ENCODE results near the gene MYF5. TPM values are rescaled to one million over a fixed set of nuclear protein-coding genes. Genes with fewer than 3 reads are reported as not detected.
A peak's percentile ranks its signal among the peaks of the same experiment; 100 is the strongest.

Gene MYF5
- total RNA-seq, 1 experiment from 2014 or later: not detected

GRCh38 chr12:80698847-80699542 lies 17.7 kb upstream of the MYF5 start:
- H3K9me3 ChIP-seq (replicated peaks): no peaks in the 10 kb centered on the region
- no peak overlapping the region for H3K4me3 ChIP-seq
- no peak overlapping the region for H3K27ac ChIP-seq
- no peaks in the 10 kb centered on the region for H3K36me3 ChIP-seq
- no peak for DNase-seq
- H3K27me3 ChIP-seq: no peaks in the 10 kb centered on the region
- H3K4me1 ChIP-seq: peaks cover 26% of the 10 kb centered on the region

- H3K9me3 ChIP-seq (replicated peaks): no peaks in the 10 kb centered on the region
- H3K27ac ChIP-seq: no peak overlapping the region
- peaks cover 36% of the 10 kb centered on the region for H3K4me1 ChIP-seq
- no peak overlapping the region for H3K4me3 ChIP-seq
- no peaks in the 10 kb centered on the region for H3K36me3 ChIP-seq
- DNase-seq: no peak
- no peaks in the 10 kb centered on the region for H3K27me3 ChIP-seq
These were observed 16.4 kb upstream of the MYF5 start for GRCh38 chr12:80700327-80700726.

GRCh38 chr12:80701388-80701787 lies 15.3 kb upstream of the MYF5 start:
- Histone ChIP-seq H3K4me1 (peaks cover 36% of the 10 kb centered on the region), H3K4me3 (no peak overlapping the region), H3K27ac (peak overlapping the region; percentile 14; the same call in 1 of the 2 replicates), H3K9me3 (replicated peaks) (no peaks in the 10 kb centered on the region), H3K27me3 (no peaks in the 10 kb centered on the region), H3K36me3 (no peaks in the 10 kb centered on the region)
- peak in 1 of 2 experiments; percentile 46 for DNase-seq

- peak; percentile 72 to 86 for DNase-seq
- Histone ChIP-seq H3K9me3 (replicated peaks) (no peaks in the 10 kb centered on the region), H3K4me3 (peak overlapping the region; percentile 53), H3K27me3 (no peaks in the 10 kb centered on the region), H3K27ac (peak overlapping the region; percentile 87), H3K36me3 (no peaks in the 10 kb centered on the region), H3K4me1 (peaks cover 36% of the 10 kb centered on the region)
These were observed 13.6 kb upstream of the MYF5 start for GRCh38 chr12:80702889-80703805.

GRCh38 chr12:80704420-80704819 lies 12.3 kb upstream of the MYF5 start:
- Histone ChIP-seq H3K4me1 (peaks cover 36% of the 10 kb centered on the region), H3K27me3 (no peaks in the 10 kb centered on the region), H3K27ac (peak overlapping the region; percentile 87), H3K36me3 (no peaks in the 10 kb centered on the region), H3K9me3 (replicated peaks) (no peaks in the 10 kb centered on the region), H3K4me3 (no peak overlapping the region)
- DNase-seq: peak in 1 of 2 experiments; percentile 49

GRCh38 chr12:80707126-80707829 lies 9.4 kb upstream of the MYF5 start, which contains the start of gene MYF6:
Gene MYF6 (plus strand): TSS chr12:80707634. CDS start chr12:80707720, 86 bp downstream.
- no peak for DNase-seq
- no peaks in the 10 kb centered on the region for H3K9me3 ChIP-seq (replicated peaks)
- peaks cover 27% of the 10 kb centered on the region for H3K4me1 ChIP-seq
- H3K4me3 ChIP-seq: no peak within 1 kb of the TSS
- H3K27me3 ChIP-seq: no peaks in the 10 kb centered on the region
- no peak within 1 kb of the TSS for H3K27ac ChIP-seq
- H3K36me3 ChIP-seq: no peaks in the 10 kb centered on the region

- Histone ChIP-seq H3K4me3 (no peak overlapping the region), H3K27me3 (no peaks in the 10 kb centered on the region), H3K4me1 (peaks cover 23% of the 10 kb centered on the region), H3K9me3 (replicated peaks) (no peaks in the 10 kb centered on the region), H3K27ac (no peak overlapping the region), H3K36me3 (no peaks in the 10 kb centered on the region)
- DNase-seq: no peak
These were observed 8.9 kb upstream of the MYF5 start for GRCh38 chr12:80707830-80708258.

GRCh38 chr12:80708259-80708974 lies 8.3 kb upstream of the MYF5 start:
- H3K4me1 ChIP-seq: peaks cover 19% of the 10 kb centered on the region
- no peak for DNase-seq
- no peaks in the 10 kb centered on the region for H3K9me3 ChIP-seq (replicated peaks)
- no peak overlapping the region for H3K4me3 ChIP-seq
- H3K36me3 ChIP-seq: no peaks in the 10 kb centered on the region
- H3K27me3 ChIP-seq: no peaks in the 10 kb centered on the region
- no peak overlapping the region for H3K27ac ChIP-seq

GRCh38 chr12:80708975-80709328 lies 7.8 kb upstream of the MYF5 start:
- no peaks in the 10 kb centered on the region for H3K27me3 ChIP-seq
- H3K36me3 ChIP-seq: no peaks in the 10 kb centered on the region
- no peak for DNase-seq
- H3K27ac ChIP-seq: no peak overlapping the region
- peaks cover 14% of the 10 kb centered on the region for H3K4me1 ChIP-seq
- H3K9me3 ChIP-seq (replicated peaks): no peaks in the 10 kb centered on the region
- no peak overlapping the region for H3K4me3 ChIP-seq

- Histone ChIP-seq H3K9me3 (replicated peaks) (0 out of 2 replicates have a peak, but pooled peaks cover 2% of the 10 kb centered on the region), H3K4me1 (peaks cover 5% of the 10 kb centered on the region; the same call in 1 of the 2 replicates), H3K36me3 (no peaks in the 10 kb centered on the region), H3K27ac (no peak overlapping the region), H3K4me3 (no peak overlapping the region), H3K27me3 (no peaks in the 10 kb centered on the region)
- DNase-seq: peak in 1 of 2 experiments; percentile 23
These were observed 6.6 kb upstream of the MYF5 start for GRCh38 chr12:80709811-80710726.

- Histone ChIP-seq H3K27me3 (no peaks in the 10 kb centered on the region), H3K9me3 (replicated peaks) (0 out of 2 replicates have a peak, but pooled peaks cover 2% of the 10 kb centered on the region), H3K27ac (no peak overlapping the region), H3K36me3 (no peaks in the 10 kb centered on the region), H3K4me3 (no peak overlapping the region), H3K4me1 (0 out of 2 replicates have a peak, but pooled peaks cover 3% of the 10 kb centered on the region)
- no peak for DNase-seq
These were observed 5.8 kb upstream of the MYF5 start for GRCh38 chr12:80710727-80711449.

GRCh38 chr12:80711866-80712265 lies 4.8 kb upstream of the MYF5 start:
- Histone ChIP-seq H3K27ac (no peak overlapping the region), H3K27me3 (no peaks in the 10 kb centered on the region), H3K4me3 (no peak overlapping the region), H3K36me3 (no peaks in the 10 kb centered on the region), H3K9me3 (replicated peaks) (0 out of 2 replicates have a peak, but pooled peaks cover 2% of the 10 kb centered on the region), H3K4me1 (0 out of 2 replicates have a peak, but pooled peaks cover 3% of the 10 kb centered on the region)
- no peak for DNase-seq

GRCh38 chr12:80712866-80713265 lies 3.8 kb upstream of the MYF5 start:
- Histone ChIP-seq H3K4me1 (0 out of 2 replicates have a peak, but pooled peaks cover 3% of the 10 kb centered on the region), H3K27me3 (no peaks in the 10 kb centered on the region), H3K4me3 (no peak overlapping the region), H3K9me3 (replicated peaks) (0 out of 2 replicates have a peak, but pooled peaks cover 2% of the 10 kb centered on the region), H3K27ac (no peak overlapping the region), H3K36me3 (no peaks in the 10 kb centered on the region)
- DNase-seq: no peak
